NCI-H2196 treated with DMSO at 0.1 percent for 48 hours (cell line): Measurements from ENCODE around the gene CAPZB.

Experiments
- DNase-seq: peaks from one replicate; lab custom pipeline; 2025; ENCODE audit not compliant: unreplicated experiment; lab: John Stamatoyannopoulos, UW

CAPZB gene

GRCh38 chr1:19353596-19353995, 131.7 kb downstream of the CAPZB start:
- peak; percentile 81 for DNase-seq

- DNase-seq, result no peak
Observed at GRCh38 chr1:19352839-19353238, 132.5 kb downstream of the CAPZB start.

- DNase-seq, result no peak
Observed at GRCh38 chr1:19351873-19352272, 133.5 kb downstream of the CAPZB start.

- no peak for DNase-seq
Observed at GRCh38 chr1:19350566-19350965, 134.8 kb downstream of the CAPZB start.

GRCh38 chr1:19349999-19350398, 135.3 kb downstream of the CAPZB start:
- no peak for DNase-seq

GRCh38 chr1:19348441-19349198, 136.7 kb downstream of the CAPZB start:
- DNase-seq, result no peak

GRCh38 chr1:19347533-19348172, 137.7 kb downstream of the CAPZB start:
- no peak for DNase-seq

- DNase-seq, result no peak
Observed at GRCh38 chr1:19346026-19346425, 139.3 kb downstream of the CAPZB start.

GRCh38 chr1:19345391-19345790, 139.9 kb downstream of the CAPZB start:
- DNase-seq, result no peak

GRCh38 chr1:19344831-19345230, 140.5 kb downstream of the CAPZB start:
- DNase-seq, result no peak

GRCh38 chr1:19344372-19344810, 140.9 kb downstream of the CAPZB start:
- DNase-seq, result peak; percentile 75

GRCh38 chr1:19343617-19344350, 141.6 kb downstream of the CAPZB start:
- no peak for DNase-seq

GRCh38 chr1:19342894-19343616, 142.3 kb downstream of the CAPZB start:
- no peak for DNase-seq

- no peak for DNase-seq
Observed at GRCh38 chr1:19342062-19342750, 143.1 kb downstream of the CAPZB start.

- peak; percentile 13 for DNase-seq
Observed at GRCh38 chr1:19341201-19342061, 143.9 kb downstream of the CAPZB start.

GRCh38 chr1:19340387-19340937, 144.9 kb downstream of the CAPZB start:
- no peak for DNase-seq

- no peak for DNase-seq
Observed at GRCh38 chr1:19339214-19339861, 146.0 kb downstream of the CAPZB start.

- no peak for DNase-seq
Observed at GRCh38 chr1:19338323-19338762, 147.0 kb downstream of the CAPZB start.

- no peak for DNase-seq
Observed at GRCh38 chr1:19337289-19337688, 148.1 kb downstream of the CAPZB start.
